ENCODE measurements around the gene ZGPAT. TPM values are rescaled to one million over a fixed set of nuclear protein-coding genes. Genes with fewer than 3 reads are reported as not detected.

Gene ZGPAT
- total and polyA plus RNA-seq, 2 of the 13 experiments (the other 11 are each of a cell fraction or from before 2014, with no cell fraction given), result 23.0 to 41.9 TPM

DNA sequence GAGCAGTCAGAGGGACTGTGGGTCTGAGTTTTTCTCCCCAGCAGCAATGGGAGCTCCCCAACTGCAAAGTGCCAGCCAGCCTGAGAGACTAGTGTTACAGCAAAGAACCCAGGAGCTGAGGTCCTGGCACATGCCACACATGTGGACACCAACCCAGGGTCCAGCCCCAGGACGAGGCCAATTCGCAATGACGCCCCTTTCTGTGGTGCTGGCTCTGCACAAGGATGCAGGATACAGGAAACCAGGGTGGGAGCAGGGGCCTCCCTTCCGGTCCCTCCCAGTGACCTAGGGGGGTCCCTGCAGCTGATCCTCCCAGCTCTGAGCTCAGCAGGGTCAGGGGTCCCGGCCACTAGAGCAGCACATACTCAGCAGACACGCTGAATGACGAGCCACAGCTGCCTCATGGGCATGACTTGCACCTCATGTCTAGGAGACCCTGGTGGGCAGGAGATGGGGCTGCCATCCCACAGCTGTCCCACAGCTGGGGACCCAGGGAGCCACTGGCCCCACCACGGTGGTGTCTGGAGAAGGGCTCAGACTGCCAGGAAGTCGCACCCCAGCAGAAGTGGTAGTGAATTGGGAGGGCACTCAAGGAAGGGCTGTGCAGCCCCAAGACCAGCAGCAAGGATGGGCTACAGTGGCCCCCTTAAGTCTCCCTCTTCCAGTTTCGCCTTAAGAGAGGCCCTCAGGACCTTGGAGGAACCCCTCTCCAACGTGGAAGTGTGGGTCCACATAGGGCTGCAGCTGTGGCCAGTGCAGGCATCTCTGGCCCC lies 3.7 kb upstream of the ZGPAT start:
- ChIA-PET CTCF (ENCODE audit: low intra/inter-chr PET ratio, low total read pairs) (no interaction called here), POLR2A (interaction anchor here (1.5 to 12.4 kb wide), 2 partner anchors 32 to 41 kb away, joined by 5 to 190 read pairs; partner anchors contain the start of genes LIME1 and SLC2A4RG)
- H3K36me3 ChIP-seq (replicated peaks in 1 of 2; ENCODE audit: control insufficient read depth in 1 of 2, insufficient read depth in 2 of 2, low read length in 2 of 2), result peaks cover 17 to 35% of the 10 kb centered on the region in 2 experiments
- H3K4me2 ChIP-seq (ENCODE audit: low read depth, low read length), result no peak overlapping the region
- H3K4me1 ChIP-seq (ENCODE audit: insufficient read depth, low read length), result peaks cover 17% of the 10 kb centered on the region
- WGBS (ENCODE audit: low lambda C conversion rate), result 96% methylated on average over 10 of the region's 11 CpGs
- H3K79me2 ChIP-seq (ENCODE audit: insufficient read depth, low read length), result peaks cover 33% of the 10 kb centered on the region
- in situ Hi-C loops (cut with HindIII; ENCODE audit: extremely low pct_ligation_motif_present, low pct_unique_long_range_greater_than_20kb), result loop anchor here (10.0 kb wide), 1 partner anchor 81 kb away; no protein-coding TSS in a partner anchor
- ATAC-seq, result no peak
- H2AFZ ChIP-seq (ENCODE audit: low read length), result no peak overlapping the region
- no peaks in the 10 kb centered on the region; a peak in 1 of 5 replicates for H3K27me3 ChIP-seq (ENCODE audit: control insufficient read depth in 1 of 2, insufficient read depth in 2 of 2, low read length in 2 of 2)
- H3K4me3 ChIP-seq (replicated peaks in 1 of 3; ENCODE audit: insufficient read depth in 1 of 3, low read depth in 2 of 3, low read length in 3 of 3), result no peak overlapping the region
- no peak overlapping the region for H3K27ac ChIP-seq (ENCODE audit: extremely low read length, insufficient read depth, low read length)
- FAIRE-seq, result no peak
- peaks cover 10% of the 10 kb centered on the region; the same call in 1 of the 2 replicates for H4K20me1 ChIP-seq (ENCODE audit: insufficient read depth, low read length)
- intact Hi-C loops (cut with micrococcal nuclease; ENCODE audit: unreplicated experiment), result no loop called here
- no peak overlapping the region for H3K9ac ChIP-seq (ENCODE audit: insufficient read depth, low read depth, low read length)
- TF ChIP-seq ARNTL (CRISPR knock-in tag; IDR thresholded peaks at IDR 0.05), result no peak
- no peak for TF ChIP-seq ATF1 (CRISPR knock-in tag; IDR thresholded peaks at IDR 0.05)
- 0 out of 2 replicates have a peak, but pooled peaks have one; percentile 35 for TF ChIP-seq ZNF776 (CRISPR knock-in tag; IDR thresholded peaks at IDR 0.05)
- 0 out of 2 replicates have a peak, but pooled peaks have one; percentile 7 for TF ChIP-seq NFIB (CRISPR knock-in tag; IDR thresholded peaks at IDR 0.05; ENCODE audit: borderline replicate concordance)
- TF ChIP-seq ZFAT (CRISPR knock-in tag; conservative IDR thresholded peaks at IDR 0.05), result no peak
- peak; percentile 69 for TF ChIP-seq AGO2 (optimal IDR thresholded peaks at IDR 0.05; ENCODE audit: low read depth, low read length)
- TF ChIP-seq KLF15 (CRISPR knock-in tag; IDR thresholded peaks at IDR 0.05; ENCODE audit: borderline replicate concordance), result no peak
- 0 out of 2 replicates have a peak, but pooled peaks have one; percentile 29 for TF ChIP-seq SAFB2 (CRISPR knock-in tag; IDR thresholded peaks at IDR 0.05; ENCODE audit: borderline replicate concordance, low read depth)
- no peak for DNase-seq (ENCODE audit: low spot score)
- H3K9me3 ChIP-seq (ENCODE audit: low read length), result no peaks in the 10 kb centered on the region
- no TSS peak for BruUV-seq (replicated peaks)
